ENCODE measurements around the gene KLHL21. TPM values are rescaled to one million over a fixed set of nuclear protein-coding genes. Genes with fewer than 3 reads are reported as not detected.

Gene KLHL21
- total and polyA plus RNA-seq, 9 of the 15 experiments (the other 6 are each of a cell fraction or from before 2014, with no cell fraction given) = 2.1 to 42.1 (median 17.5) TPM

- TF ChIP-seq ZBTB49 (CRISPR knock-in tag; IDR thresholded peaks at IDR 0.05; ENCODE audit: borderline replicate concordance) (no peak), MYC (IDR thresholded peaks at IDR 0.05; ENCODE audit: low read depth, low read length) (peak; percentile 100), MYC (CRISPR knock-in tag; IDR thresholded peaks at IDR 0.05; ENCODE audit: borderline replicate concordance, low read depth) (peak; percentile 99), ZNF12 (CRISPR knock-in tag; IDR thresholded peaks at IDR 0.05) (0 out of 2 replicates have a peak, but pooled peaks have one; percentile 65), ZNF592 (IDR thresholded peaks at IDR 0.05) (peak; percentile 99), BRF1 (IDR thresholded peaks at IDR 0.05; ENCODE audit: borderline replicate concordance, extremely low read depth, insufficient read length) (no peak), HCFC1 (IDR thresholded peaks at IDR 0.05; ENCODE audit: low read depth, low read length) (peak; percentile 47; the same call in 1 of the 2 replicates), ETV5 (CRISPR knock-in tag; IDR thresholded peaks at IDR 0.05; ENCODE audit: low read depth) (peak; percentile 53; the same call in 1 of the 2 replicates), IRF1 (CRISPR knock-in tag; IDR thresholded peaks at IDR 0.05; ENCODE audit: borderline replicate concordance) (no peak), ZNF174 (CRISPR knock-in tag; IDR thresholded peaks at IDR 0.05) (no peak), MXI1 (IDR thresholded peaks at IDR 0.05; ENCODE audit: low read depth, low read length) (peak; percentile 78; the same call in 1 of the 2 replicates), ATF4 (CRISPR knock-in tag; IDR thresholded peaks at IDR 0.05) (peak; percentile 19; the same call in 1 of the 2 replicates)
Observed at GRCh38 chr1:6603915-6604558, 1.4 kb upstream of the KLHL21 start (continued).
